EH (cell line): ENCODE measurements around the gene PCCA.
"Not testable (repeated sequence)": the region's sequence is repeated elsewhere in the genome, so short reads cannot be mapped to it uniquely, and the experiment has no call there.

Source experiments
- DNase-seq: peaks from one replicate; pipeline ENCODE4 v3.0.0-alpha.2; 2015; ENCODE audit warnings: low read depth

The PCCA gene

GRCh38 chr13:100306030-100306429 lies 217.1 kb downstream of the PCCA start:
- DNase-seq = no peak

GRCh38 chr13:100306434-100306999 lies 217.6 kb downstream of the PCCA start:
- DNase-seq = no peak

- no peak for DNase-seq
Observed at GRCh38 chr13:100314132-100314910, 225.4 kb downstream of the PCCA start.

- DNase-seq = no peak
Observed at GRCh38 chr13:100315522-100315921, 226.6 kb downstream of the PCCA start.

GRCh38 chr13:100318473-100318872 lies 229.6 kb downstream of the PCCA start:
- DNase-seq = not testable (repeated sequence)

GRCh38 chr13:100323937-100324336 lies 235.0 kb downstream of the PCCA start:
- DNase-seq = no peak

GRCh38 chr13:100330662-100331061 lies 241.8 kb downstream of the PCCA start:
- DNase-seq = peak; percentile 16

- no peak for DNase-seq
Observed at GRCh38 chr13:100333141-100333540, 244.2 kb downstream of the PCCA start.

- no peak for DNase-seq
Observed at GRCh38 chr13:100334214-100334613, 245.3 kb downstream of the PCCA start.

GRCh38 chr13:100336795-100337516 lies 248.1 kb downstream of the PCCA start:
- no peak for DNase-seq

- DNase-seq = peak; percentile 41
Observed at GRCh38 chr13:100338275-100338674, 249.4 kb downstream of the PCCA start.

GRCh38 chr13:100339411-100339940 lies 250.6 kb downstream of the PCCA start:
- no peak for DNase-seq

- no peak for DNase-seq
Observed at GRCh38 chr13:100340865-100341264, 252.0 kb downstream of the PCCA start.

GRCh38 chr13:100341327-100341726 lies 252.4 kb downstream of the PCCA start:
- DNase-seq = no peak

- no peak for DNase-seq
Observed at GRCh38 chr13:100344544-100344943, 255.7 kb downstream of the PCCA start.

GRCh38 chr13:100347968-100348367 lies 259.1 kb downstream of the PCCA start:
- no peak for DNase-seq

GRCh38 chr13:100349594-100349993 lies 260.7 kb downstream of the PCCA start:
- DNase-seq = no peak

GRCh38 chr13:100350601-100351000 lies 261.7 kb downstream of the PCCA start:
- no peak for DNase-seq

- peak; percentile 41 for DNase-seq
Observed at GRCh38 chr13:100356426-100356825, 267.5 kb downstream of the PCCA start.

- DNase-seq = peak; percentile 60
Observed at GRCh38 chr13:100356889-100357288, 268.0 kb downstream of the PCCA start.

- no peak for DNase-seq
Observed at GRCh38 chr13:100357764-100358163, 268.9 kb downstream of the PCCA start.

GRCh38 chr13:100361504-100361903 lies 272.6 kb downstream of the PCCA start:
- DNase-seq = peak; percentile 75

GRCh38 chr13:100362371-100362770 lies 273.5 kb downstream of the PCCA start:
- no peak for DNase-seq
